Ishikawa (cell line): Measurements from ENCODE around the gene SIRT5.

Experiments used
- CEBPB ChIP-seq: IDR thresholded peaks from 2 replicates; pipeline ENCODE4 v1.6.1; 2012
- FOXM1 ChIP-seq: IDR thresholded peaks from 2 replicates; pipeline ENCODE4 v1.6.1; 2012; ENCODE audit warnings: low read depth, borderline replicate concordance
- RAD21 ChIP-seq: IDR thresholded peaks from 2 replicates; pipeline ENCODE4 v1.6.1; 2012; ENCODE audit warnings: low read depth

DNA sequence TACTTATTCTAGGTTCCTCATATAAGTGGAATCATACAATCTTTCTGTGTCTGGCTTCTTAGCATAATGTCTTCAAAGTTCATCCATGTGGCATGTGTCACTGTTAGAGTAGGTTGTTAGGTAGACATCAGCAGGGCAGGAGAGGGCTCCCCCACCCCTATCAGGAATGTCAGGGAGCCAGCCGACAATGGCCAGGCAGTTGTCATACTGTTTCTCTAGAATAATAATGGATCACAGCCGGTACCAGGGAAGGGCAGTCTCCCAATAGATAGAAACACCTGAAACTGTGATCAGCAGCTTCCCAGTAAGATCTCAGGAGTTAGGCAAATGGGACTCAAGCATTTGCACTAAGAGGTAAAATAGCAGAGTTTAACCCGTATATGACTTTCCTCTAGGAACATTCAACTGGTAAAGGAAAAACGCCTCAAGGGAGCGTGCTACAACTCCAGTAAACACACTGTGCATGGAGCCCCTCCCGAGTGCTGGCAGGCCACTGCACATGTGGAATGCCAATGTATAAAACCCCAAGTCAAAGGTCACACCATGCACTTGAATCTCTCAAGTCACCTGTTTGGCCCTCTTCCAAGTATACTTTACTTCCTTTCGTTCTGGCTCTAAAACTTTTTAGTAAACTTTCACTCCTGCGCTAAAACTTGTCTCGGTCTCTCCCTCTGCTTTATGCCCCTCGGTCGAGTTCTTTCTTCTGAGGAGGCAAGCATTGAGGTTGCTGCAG is 29.8 kb upstream of the SIRT5 start:
- no peak for TF ChIP-seq RAD21
- no peak for TF ChIP-seq CEBPB
- TF ChIP-seq FOXM1: no peak
